DOHH2 (cell line): ENCODE data around the gene ARFGEF3.
"Not testable (repeated sequence)": the region's sequence is repeated elsewhere in the genome, so short reads cannot be mapped to it uniquely, and the experiment has no call there.

Source experiments
- H3F3A ChIP-seq: fragments of 200-600 bp; sonication (generic), shearing (Covaris generic); 2 replicates; pipeline ENCODE4 v1.6.0; 2016; ENCODE audit warnings: antibody characterized with exemption, mild to moderate bottlenecking; ENCODE audit not compliant: control insufficient read depth, insufficient read depth
- H3K27ac ChIP-seq: fragments of 200-600 bp; sonication (generic); 2 replicates; pipeline ENCODE4 v1.5.1; 2014; ENCODE audit warnings: low read depth, mild to moderate bottlenecking, low read length, moderate library complexity
- H3K27me3 ChIP-seq: fragments of 200-600 bp; sonication (generic); 2 replicates; pipeline ENCODE4 v1.6.1; 2014; ENCODE audit warnings: mild to moderate bottlenecking, low read length, mixed read lengths; ENCODE audit not compliant: control insufficient read depth
- H3K36me3 ChIP-seq: fragments of 200-600 bp; sonication (generic); 2 replicates; pipeline ENCODE4 v1.6.1; 2014; ENCODE audit warnings: mild to moderate bottlenecking, low read length, moderate library complexity, mixed read lengths; ENCODE audit not compliant: control insufficient read depth
- H3K4me1 ChIP-seq: fragments of 200-600 bp; sonication (generic); 2 replicates; pipeline ENCODE4 v1.6.1; 2014; ENCODE audit warnings: mild to moderate bottlenecking, low read length, mixed read lengths; ENCODE audit not compliant: control insufficient read depth
- H3K4me2 ChIP-seq: fragments of 200-600 bp; sonication (generic); 2 replicates; pipeline ENCODE4 v1.6.0; 2014; ENCODE audit warnings: mild to moderate bottlenecking, low read length, moderate library complexity
- H3K4me3 ChIP-seq: fragments of 200-600 bp; sonication (generic); 2 replicates; pipeline ENCODE4 v1.5.1; 2014; ENCODE audit warnings: mild to moderate bottlenecking, low read length, mixed read lengths
- H3K79me2 ChIP-seq: fragments of 200-600 bp; sonication (generic); 2 replicates; pipeline ENCODE4 v1.6.1; 2014; ENCODE audit warnings: mild to moderate bottlenecking, low read length, mixed read lengths; ENCODE audit not compliant: control insufficient read depth
- H3K9me2 ChIP-seq: fragments of 200-600 bp; sonication (generic); replicated peaks from 2 replicates; pipeline ENCODE4 v1.6.1; 2014; ENCODE audit warnings: mild to moderate bottlenecking, low read length, mixed read lengths; ENCODE audit not compliant: control insufficient read depth
- H3K9me3 ChIP-seq: fragments of 200-600 bp; sonication (generic); 2 replicates; pipeline ENCODE4 v1.6.1; 2014; ENCODE audit warnings: antibody characterized with exemption, low read length, mixed read lengths; ENCODE audit not compliant: control insufficient read depth, insufficient read depth
- H4K20me1 ChIP-seq: fragments of 200-600 bp; sonication (generic); 2 replicates; pipeline ENCODE4 v1.6.0; 2014; ENCODE audit warnings: low read depth, mild to moderate bottlenecking, antibody characterized with exemption, low read length, moderate library complexity; ENCODE audit not compliant: control insufficient read depth, insufficient read depth
- EZH2phosphoT487 ChIP-seq: fragments of 200-600 bp; sonication (generic); IDR thresholded peaks from 2 replicates; pipeline ENCODE4 v1.6.1; 2017; ENCODE audit warnings: borderline replicate concordance, mild to moderate bottlenecking, antibody characterized with exemption, low read length, moderate library complexity, mixed read lengths
- TF ChIP-seq, protein P1 (sequence below): fragments of 200-600 bp; sonication (generic); IDR thresholded peaks from one replicate; pipeline ENCODE4 v1.5.1; 2014; ENCODE audit warnings: antibody characterized with exemption, mild to moderate bottlenecking, low read depth, low read length; ENCODE audit not compliant: poor library complexity, severe bottlenecking

ARFGEF3 gene

DNA sequence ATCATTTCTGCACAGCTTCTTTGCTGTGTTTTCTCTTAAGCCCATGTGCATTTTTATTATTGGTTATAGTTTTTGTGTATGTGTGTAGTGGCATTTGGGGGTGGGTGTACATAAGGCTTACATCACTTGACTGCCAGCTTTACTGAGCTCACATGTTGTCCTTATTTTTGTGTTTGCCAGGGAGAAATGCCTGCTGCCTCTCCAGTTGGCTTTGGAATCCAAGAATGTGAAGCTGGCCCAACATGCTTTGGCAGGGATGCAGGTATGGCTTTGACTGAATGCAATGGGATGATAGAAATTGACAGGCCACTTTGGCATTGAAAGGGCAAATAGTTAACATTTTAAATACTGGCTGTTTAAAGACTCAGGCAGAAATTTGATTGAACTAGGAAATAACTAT, 45.1 kb downstream of the ARFGEF3 start:
- Histone ChIP-seq H3K4me2 (no peak overlapping the region), H3K9me2 (no peaks in the 10 kb centered on the region), H3F3A (no peaks in the 10 kb centered on the region), H3K9me3 (no peaks in the 10 kb centered on the region), H3K27me3 (no peaks in the 10 kb centered on the region), H3K27ac (no peak overlapping the region), H3K79me2 (no peaks in the 10 kb centered on the region), H3K4me3 (no peak overlapping the region), H4K20me1 (no peaks in the 10 kb centered on the region), H3K4me1 (no peaks in the 10 kb centered on the region), H3K36me3 (no peaks in the 10 kb centered on the region)
- no peak for TF ChIP-seq EZH2phosphoT487
- TF ChIP-seq, protein P1, sequence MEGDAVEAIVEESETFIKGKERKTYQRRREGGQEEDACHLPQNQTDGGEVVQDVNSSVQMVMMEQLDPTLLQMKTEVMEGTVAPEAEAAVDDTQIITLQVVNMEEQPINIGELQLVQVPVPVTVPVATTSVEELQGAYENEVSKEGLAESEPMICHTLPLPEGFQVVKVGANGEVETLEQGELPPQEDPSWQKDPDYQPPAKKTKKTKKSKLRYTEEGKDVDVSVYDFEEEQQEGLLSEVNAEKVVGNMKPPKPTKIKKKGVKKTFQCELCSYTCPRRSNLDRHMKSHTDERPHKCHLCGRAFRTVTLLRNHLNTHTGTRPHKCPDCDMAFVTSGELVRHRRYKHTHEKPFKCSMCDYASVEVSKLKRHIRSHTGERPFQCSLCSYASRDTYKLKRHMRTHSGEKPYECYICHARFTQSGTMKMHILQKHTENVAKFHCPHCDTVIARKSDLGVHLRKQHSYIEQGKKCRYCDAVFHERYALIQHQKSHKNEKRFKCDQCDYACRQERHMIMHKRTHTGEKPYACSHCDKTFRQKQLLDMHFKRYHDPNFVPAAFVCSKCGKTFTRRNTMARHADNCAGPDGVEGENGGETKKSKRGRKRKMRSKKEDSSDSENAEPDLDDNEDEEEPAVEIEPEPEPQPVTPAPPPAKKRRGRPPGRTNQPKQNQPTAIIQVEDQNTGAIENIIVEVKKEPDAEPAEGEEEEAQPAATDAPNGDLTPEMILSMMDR: no peak

DNA sequence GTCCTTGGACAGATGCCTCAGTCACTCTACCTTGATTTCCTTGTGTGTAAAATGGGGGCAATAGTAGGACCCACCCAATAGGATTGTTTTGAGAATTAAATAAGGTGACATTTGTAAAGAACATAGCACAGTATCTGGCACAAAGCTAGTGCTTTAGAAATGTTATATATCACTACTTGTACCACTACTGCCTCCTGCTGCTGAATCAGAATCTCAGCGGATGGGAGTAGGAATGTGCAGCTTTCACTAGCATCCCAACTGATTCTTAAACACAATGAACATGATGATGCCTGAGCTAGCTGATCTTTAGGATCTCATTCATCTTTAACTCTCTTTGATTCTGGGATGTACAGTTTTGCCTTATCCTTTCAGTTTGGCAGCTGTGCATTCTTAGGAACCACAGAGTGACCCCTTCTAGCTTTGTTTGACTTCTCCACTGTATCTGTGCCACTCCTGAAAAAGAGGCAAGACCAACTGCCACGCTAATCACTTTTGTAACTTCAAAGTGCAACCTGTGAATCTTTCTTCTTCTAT, 49.4 kb downstream of the ARFGEF3 start:
- Histone ChIP-seq H3K9me3 (no peaks in the 10 kb centered on the region), H3K4me3 (no peak overlapping the region), H3K27ac (no peak overlapping the region), H3K36me3 (no peaks in the 10 kb centered on the region), H3K27me3 (no peaks in the 10 kb centered on the region), H3K9me2 (no peaks in the 10 kb centered on the region), H3K79me2 (no peaks in the 10 kb centered on the region), H3K4me1 (no peaks in the 10 kb centered on the region), H4K20me1 (no peaks in the 10 kb centered on the region), H3K4me2 (no peak overlapping the region), H3F3A (no peaks in the 10 kb centered on the region)
- TF ChIP-seq, protein P1: no peak
- TF ChIP-seq EZH2phosphoT487: no peak

DNA sequence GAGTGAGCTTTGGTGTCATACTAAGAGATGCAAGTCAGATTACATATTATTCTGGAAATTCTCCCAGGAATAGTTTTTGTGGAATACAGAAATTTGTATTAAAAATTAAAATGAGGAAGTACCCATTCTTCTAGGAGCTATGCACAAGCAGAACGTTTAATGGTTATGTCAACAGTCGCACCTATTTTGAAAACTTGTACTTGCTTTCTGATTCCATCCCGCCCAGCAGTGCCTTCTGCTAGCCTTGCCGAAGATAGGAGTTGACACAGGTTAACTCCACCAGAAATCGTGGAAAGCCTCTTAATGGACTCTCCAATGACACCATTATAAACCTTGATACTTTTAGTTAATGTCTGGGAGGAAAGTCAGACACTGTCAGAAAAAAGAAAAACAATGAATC, 49.9 kb downstream of the ARFGEF3 start:
- H3K4me1 ChIP-seq: no peaks in the 10 kb centered on the region
- no peaks in the 10 kb centered on the region for H3K9me2 ChIP-seq
- no peak overlapping the region for H3K27ac ChIP-seq
- no peak overlapping the region for H3K4me2 ChIP-seq
- no peaks in the 10 kb centered on the region for H3K36me3 ChIP-seq
- no peaks in the 10 kb centered on the region for H3K27me3 ChIP-seq
- H3K9me3 ChIP-seq: no peaks in the 10 kb centered on the region
- no peaks in the 10 kb centered on the region for H3F3A ChIP-seq
- H4K20me1 ChIP-seq: no peaks in the 10 kb centered on the region
- no peaks in the 10 kb centered on the region for H3K79me2 ChIP-seq
- H3K4me3 ChIP-seq: no peak overlapping the region
- TF ChIP-seq, protein P1: no peak
- no peak for TF ChIP-seq EZH2phosphoT487

DNA sequence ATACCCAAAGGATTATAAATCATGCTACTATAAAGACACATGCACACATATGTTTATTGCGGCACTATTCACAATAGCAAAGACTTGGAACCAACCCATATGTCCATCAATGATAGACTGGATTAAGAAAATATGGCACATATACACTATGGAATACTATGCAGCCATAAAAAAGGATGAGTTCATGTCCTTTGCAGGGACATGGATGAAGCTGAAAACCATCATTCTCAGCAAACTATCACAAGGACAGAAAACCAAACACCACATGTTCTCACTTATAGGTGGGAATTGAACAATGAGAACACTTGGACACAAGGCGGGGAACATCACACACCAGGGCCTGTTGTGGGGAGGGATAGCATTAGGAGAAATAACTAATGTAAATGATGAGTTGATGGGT, 50.8 kb downstream of the ARFGEF3 start:
- H3K27ac ChIP-seq, H4K20me1 ChIP-seq, H3K4me3 ChIP-seq, H3K36me3 ChIP-seq, H3K9me3 ChIP-seq, H3K9me2 ChIP-seq, H3K27me3 ChIP-seq, H3F3A ChIP-seq, H3K4me1 ChIP-seq, H3K4me2 ChIP-seq, H3K79me2 ChIP-seq: not testable (repeated sequence)
